K562 (cell line): ENCODE data around the gene SLC16A10. TPM values are rescaled to one million over a fixed set of nuclear protein-coding genes. Genes with fewer than 3 reads are reported as not detected.

ENCODE experiments used
- ATAC-seq: fragments of 200-7000 bp; cut with Tn5 transposase; 3 replicates; pipeline ENCODE4 v1.9.1; 2020; ENCODE audit warnings: moderate library complexity
- BruUV-seq: library from RNA; stranded (reverse); fragments of 400-500 nt; replicated peaks from 2 replicates; lab custom pipeline; 2021; lab: Mats Ljungman, UMichigan
- CTCF ChIA-PET: fragments of 300-600 bp; formaldehyde crosslinking; extraction: SDS; loops from one replicate; lab custom pipeline; 2021; ENCODE audit warnings: low intra/inter-chr PET ratio; lab: Yijun Ruan, JAX
- POLR2A ChIA-PET: fragments of 300-600, 350-650 bp; sonication (Branson Sonifier 250); formaldehyde crosslinking; extraction: SDS; loops from one replicate; lab custom pipeline; 2021; ENCODE audit warnings: antibody characterized with exemption, inconsistent platforms; lab: Yijun Ruan, JAX
- DNase-seq, 4 experiments: peaks; one replicate each; pipeline versions ENCODE4 v3.0.0 to v3.0.0-alpha.2; 2011 to 2018; ENCODE audit warnings: low spot score in 3 of 4, mixed read lengths in 3 of 4; ENCODE audit errors: extremely low read depth in 1 of 4
- FAIRE-seq: peaks from 2 replicates; lab custom pipeline; 2011; peaks lifted over from hg19 to GRCh38; lab: Jason Lieb, UNC
- H2AFZ ChIP-seq: 2 replicates; pipeline ENCODE4 v1.6.0; 2011; ENCODE audit warnings: low read depth, low read length, control low read depth, inconsistent platforms
- H3K27ac ChIP-seq: fragments of 200-600 bp; 3 replicates; pipeline ENCODE4 v1.8.0; 2011; ENCODE audit warnings: low read depth, mild to moderate bottlenecking, control low read depth, inconsistent platforms, low read length, moderate library complexity, mixed read lengths; ENCODE audit errors: extremely low read depth
- H3K27me3 ChIP-seq, 2 experiments: fragments of 300-600 bp in 1 of 2; 2 replicates in 1 of 2; 3 replicates in 1 of 2; pipeline versions ENCODE4 v1.6.0 to v1.8.0; 2011; ENCODE audit warnings: inconsistent platforms in 2 of 2, low read length in 2 of 2, mild to moderate bottlenecking in 1 of 2, mixed read lengths in 1 of 2, moderate library complexity in 1 of 2; ENCODE audit not compliant: control insufficient read depth in 2 of 2, insufficient read depth in 2 of 2
- H3K36me3 ChIP-seq: fragments of 300-600 bp; 3 replicates; pipeline ENCODE4 v1.8.0; 2011; ENCODE audit warnings: mild to moderate bottlenecking, low read length, inconsistent platforms; ENCODE audit not compliant: control insufficient read depth, insufficient read depth
- H3K4me1 ChIP-seq, 2 experiments: fragments of 200-600 bp in 1 of 2; replicated peaks in 1 of 2; 2 replicates in 1 of 2; 3 replicates in 1 of 2; pipeline versions ENCODE4 v1.5.1 to v1.8.0; 2011; ENCODE audit warnings: inconsistent platforms in 2 of 2, low read length in 2 of 2, mild to moderate bottlenecking in 1 of 2, mixed read lengths in 1 of 2, moderate library complexity in 1 of 2; ENCODE audit not compliant: control insufficient read depth in 2 of 2, insufficient read depth in 2 of 2
- H3K4me2 ChIP-seq: 2 replicates; pipeline ENCODE4 v1.6.1; 2011; ENCODE audit warnings: low read length, control low read depth, inconsistent platforms, mixed read lengths; ENCODE audit not compliant: insufficient read depth
- H3K4me3 ChIP-seq: fragments of 200-600 bp; sonication (generic), shearing (Covaris generic); 2 replicates; pipeline ENCODE4 v1.5.1; 2016; ENCODE audit warnings: control low read depth, inconsistent platforms
- H3K79me2 ChIP-seq: fragments of 200-600 bp; 3 replicates; pipeline ENCODE4 v1.8.0; 2011; ENCODE audit warnings: low read length, inconsistent platforms; ENCODE audit not compliant: control insufficient read depth, insufficient read depth
- H3K9ac ChIP-seq, 2 experiments: 2 replicates each; pipeline versions ENCODE4 v1.6.0 to v1.6.1; 2011; ENCODE audit warnings: low read depth in 2 of 2, low read length in 2 of 2, control low read depth in 1 of 2, inconsistent platforms in 1 of 2, mild to moderate bottlenecking in 1 of 2, mixed read lengths in 1 of 2; ENCODE audit not compliant: insufficient read depth in 1 of 2
- H3K9me1 ChIP-seq: one replicate; pipeline ENCODE4 v1.6.0; 2011; ENCODE audit warnings: inconsistent platforms, mild to moderate bottlenecking, low read length, moderate library complexity; ENCODE audit not compliant: control insufficient read depth, insufficient read depth
- H3K9me3 ChIP-seq: replicated peaks from 2 replicates; pipeline ENCODE4 v1.5.1; 2011; ENCODE audit warnings: low read depth, low read length, inconsistent platforms; ENCODE audit not compliant: control insufficient read depth, insufficient read depth
- H4K20me1 ChIP-seq: replicated peaks from 2 replicates; pipeline ENCODE4 v1.6.1; 2011; ENCODE audit warnings: low read length, inconsistent platforms, mixed read lengths; ENCODE audit not compliant: control insufficient read depth, insufficient read depth
- ARNT ChIP-seq, 2 experiments: fragments of 450-650 bp; IDR thresholded peaks; 2 replicates each; pipeline ENCODE4 v1.6.1; 2016; ENCODE audit warnings: mild to moderate bottlenecking in 1 of 2
- CBFB ChIP-seq: sonication (generic); formaldehyde crosslinking; IDR thresholded peaks from 2 replicates; pipeline ENCODE4 v1.4.0; 2020; ENCODE audit warnings: mild to moderate bottlenecking, missing genetic modification reagents
- GTF2E2 ChIP-seq: fragments of 200-800 bp; sonication (Bioruptor generic); IDR thresholded peaks from 2 replicates; pipeline ENCODE4 v1.6.1; 2016; ENCODE audit warnings: missing genetic modification characterization, missing compliant biosample characterization
- IRF2 ChIP-seq: sonication (generic); formaldehyde crosslinking; IDR thresholded peaks from 2 replicates; pipeline ENCODE4 v1.8.1; 2022; ENCODE audit warnings: mild to moderate bottlenecking, missing genetic modification reagents
- KLF16 ChIP-seq: IDR thresholded peaks from 2 replicates; pipeline ENCODE4 v1.6.1; 2016; ENCODE audit warnings: antibody characterized with exemption
- POLR2A ChIP-seq: fragments of 450-650 bp; conservative IDR thresholded peaks from 2 replicates; pipeline ENCODE4 v1.6.1; 2016
- SETDB1 ChIP-seq: IDR thresholded peaks from one replicate; pipeline ENCODE4 v1.6.1; 2012; ENCODE audit warnings: low read length, control low read depth, inconsistent platforms
- ZNF3 ChIP-seq: fragments of 250-450 bp; sonication (Bioruptor Pico); IDR thresholded peaks from 2 replicates; pipeline ENCODE4 v1.5.0; 2021; ENCODE audit warnings: mild to moderate bottlenecking, moderate library complexity
- ZNF354B ChIP-seq: fragments of 250-450 bp; sonication (Bioruptor Pico); IDR thresholded peaks from 2 replicates; pipeline ENCODE4 v1.4.0; 2020
- WGBS: fragments of 100-300 bp; shearing (Covaris generic); methylation state at CpG from one replicate; pipeline ENCODE4 v1.1.6; 2016; ENCODE audit warnings: low coverage, mixed read lengths; ENCODE audit not compliant: insufficient coverage; ENCODE audit errors: missing lambda C conversion rate; 5-methylcytosine and 5-hydroxymethylcytosine counted together
- in situ Hi-C: fragments of 300-500 bp; cut with MboI; formaldehyde crosslinking; loops from 4 replicates; pipeline ENCODE4 v1.15.0; 2018; ENCODE audit warnings: inconsistent platforms, mixed read lengths
- intact Hi-C: fragments of 100-400 bp; cut with micrococcal nuclease; formaldehyde crosslinking; loops from 2 replicates; pipeline ENCODE4 v1.14.2; 2022
- polyA plus RNA-seq, 8 experiments: library from polyadenylated mRNA; depleted of rRNA in 4 of 8; stranded (reverse) in 5 of 8; unstranded in 3 of 8; fragments of >200 nt; fragmentation: Nextera tagmentation in 2 of 8; fragmentation: Illumina TruSeq in 1 of 8; extraction: Ambion mirVana in 2 of 8; extraction: Trizol in 1 of 8; gene quantifications; 2 replicates each; pipeline versions ENCODE4 v1.2.1 to v1.2.3, GENCODE V29; 2011 to 2014; ENCODE audit warnings: inconsistent platforms in 1 of 8, missing spikeins in 1 of 8
- total RNA-seq, 7 experiments: library from RNA; depleted of rRNA in 6 of 7; stranded (reverse); fragments of >200 nt in 6 of 7; fragmentation: Illumina TruSeq in 2 of 7; extraction: Trizol in 2 of 7; gene quantifications; 2 replicates each; pipeline versions ENCODE4 v1.2.1 to v1.2.3, GENCODE V29; 2011 to 2021; ENCODE audit warnings: low replicate concordance in 1 of 7
- TF ChIP-seq, protein P1 (sequence below), 2 experiments: fragments of 450-650 bp in 1 of 2; sonication (generic) in 1 of 2; formaldehyde crosslinking; conservative IDR thresholded peaks; 2 replicates each; pipeline versions ENCODE4 v1.4.0 to v1.8.1; 2020 to 2022; ENCODE audit warnings: mild to moderate bottlenecking in 1 of 2, missing genetic modification reagents in 1 of 2

Gene SLC16A10
- total and polyA plus RNA-seq, 9 of the 15 experiments (the other 6 are each of a cell fraction or from before 2014, with no cell fraction given): 0.02 to 0.54 (median 0.24) TPM; not detected in 4

DNA sequence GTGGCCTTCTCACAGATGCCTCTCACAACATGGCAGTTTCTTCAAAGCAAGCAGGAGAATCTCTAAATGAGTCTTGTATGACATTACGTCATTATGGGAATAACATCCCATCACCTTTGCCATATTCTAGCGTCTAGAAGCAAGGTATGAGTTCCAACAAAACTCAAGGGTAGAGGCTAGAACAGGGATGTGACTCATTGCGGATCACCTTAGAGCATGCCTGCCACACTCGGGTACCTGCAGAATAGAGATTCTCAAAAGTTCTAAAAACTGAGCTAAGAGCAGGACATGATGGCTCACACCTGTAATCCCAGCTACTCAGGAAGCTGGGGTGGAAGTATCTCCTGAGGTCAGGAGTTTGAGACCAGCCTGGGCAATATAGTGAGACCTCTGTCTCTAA is 182.8 kb downstream of the SLC16A10 start:
- peaks cover 53% of the 10 kb centered on the region for H3K36me3 ChIP-seq
- CTCF ChIA-PET: no interaction called here
- FAIRE-seq: no peak

More for the DNA sequence above, 182.8 kb downstream of the SLC16A10 start:
- POLR2A ChIA-PET: interaction anchor here (1.8 kb wide), 1 partner anchor 11 kb away, joined by 9 read pairs; a partner anchor contains a TSS
- no peak overlapping the region for H3K9ac ChIP-seq
- no peaks in the 10 kb centered on the region for H3K27me3 ChIP-seq
- BruUV-seq: no TSS peak
- H3K4me1 ChIP-seq: peaks cover 0 to 16% of the 10 kb centered on the region in 2 experiments; a peak in 3 of 5 replicates
- DNase-seq (no peak), ATAC-seq (no peak)
- H3K27ac ChIP-seq: no peak overlapping the region
- peaks cover 35% of the 10 kb centered on the region for H3K79me2 ChIP-seq
- in situ Hi-C loops: loop anchor here (25.0 kb wide), 1 partner anchor 367 kb away; no protein-coding TSS in a partner anchor
- intact Hi-C loops: no loop called here
- no peaks in the 10 kb centered on the region for H4K20me1 ChIP-seq
- no peak overlapping the region for H3K4me2 ChIP-seq
- H2AFZ ChIP-seq: no peak overlapping the region
- no peaks in the 10 kb centered on the region for H3K9me1 ChIP-seq
- H3K9me3 ChIP-seq: no peaks in the 10 kb centered on the region
- 96% methylated on average over 4 of the region's 4 CpGs for WGBS
- H3K4me3 ChIP-seq: no peak overlapping the region
- TF ChIP-seq, protein P1, sequence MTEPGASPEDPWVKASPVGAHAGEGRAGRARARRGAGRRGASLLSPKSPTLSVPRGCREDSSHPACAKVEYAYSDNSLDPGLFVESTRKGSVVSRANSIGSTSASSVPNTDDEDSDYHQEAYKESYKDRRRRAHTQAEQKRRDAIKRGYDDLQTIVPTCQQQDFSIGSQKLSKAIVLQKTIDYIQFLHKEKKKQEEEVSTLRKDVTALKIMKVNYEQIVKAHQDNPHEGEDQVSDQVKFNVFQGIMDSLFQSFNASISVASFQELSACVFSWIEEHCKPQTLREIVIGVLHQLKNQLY (CRISPR knock-in tag; conservative IDR thresholded peaks at IDR 0.05): no peak
- no peak for TF ChIP-seq ZNF354B (CRISPR knock-in tag)
- no peak for TF ChIP-seq ZNF3 (CRISPR knock-in tag)
- TF ChIP-seq SETDB1: no peak
- no peak for TF ChIP-seq IRF2 (CRISPR knock-in tag)
- TF ChIP-seq POLR2A: no peak
- no peak for TF ChIP-seq CBFB
- no peak for TF ChIP-seq KLF16
- TF ChIP-seq GTF2E2 (tag): no peak
- TF ChIP-seq ARNT (IDR thresholded peaks at IDR 0.05): no peak
